H1 (cell line): ENCODE results near the gene PNPLA3. TPM values are rescaled to one million over a fixed set of nuclear protein-coding genes. Genes with fewer than 3 reads are reported as not detected.

Experiments
- CTCF ChIA-PET: fragments of 300-600 bp; sonication (Branson Sonifier 250); formaldehyde crosslinking; loops from one replicate; lab custom pipeline; 2021; ENCODE audit not compliant: partially characterized antibody; lab: Charles Lee
- POLR2A ChIA-PET: fragments of 300-600 bp; sonication (Branson Sonifier 250); formaldehyde crosslinking; loops from one replicate; lab custom pipeline; 2021; ENCODE audit warnings: inconsistent platforms; ENCODE audit not compliant: partially characterized antibody; lab: Charles Lee
- DNase-seq, 2 experiments: peaks; one replicate each; pipeline versions ENCODE4 v3.0.0 to v3.0.0-alpha.2; 2010 to 2022; ENCODE audit warnings: low spot score in 2 of 2, low read depth in 1 of 2, mixed read lengths in 1 of 2
- FAIRE-seq: peaks from 2 replicates; lab custom pipeline; 2011; peaks lifted over from hg19 to GRCh38; lab: Jason Lieb, UNC
- H2AFZ ChIP-seq: 2 replicates; pipeline ENCODE4 v1.8.1; 2012; ENCODE audit warnings: low read length, inconsistent platforms
- H2AK5ac ChIP-seq: 2 replicates; pipeline ENCODE4 v1.6.1; 2013; ENCODE audit warnings: low read depth, low read length
- H2BK120ac ChIP-seq: replicated peaks from 2 replicates; pipeline ENCODE3; 2013; ENCODE audit warnings: low read depth, low read length, inconsistent platforms
- H2BK12ac ChIP-seq: 2 replicates; pipeline ENCODE4 v1.6.1; 2013; ENCODE audit warnings: low read depth, low read length
- H2BK15ac ChIP-seq: 2 replicates; pipeline ENCODE4 v1.6.1; 2013; ENCODE audit warnings: low read length
- H2BK20ac ChIP-seq: 2 replicates; pipeline ENCODE4 v1.6.1; 2013; ENCODE audit warnings: low read length
- H2BK5ac ChIP-seq: 2 replicates; pipeline ENCODE4 v1.6.1; 2013; ENCODE audit warnings: low read depth, low read length
- H3K14ac ChIP-seq: 2 replicates; pipeline ENCODE4 v1.6.1; 2013; ENCODE audit warnings: inconsistent platforms; ENCODE audit not compliant: insufficient read length
- H3K18ac ChIP-seq: 2 replicates; pipeline ENCODE4 v1.6.1; 2013; ENCODE audit warnings: low read length; ENCODE audit errors: extremely low read depth
- H3K23ac ChIP-seq: 2 replicates; pipeline ENCODE4 v1.6.1; 2013; ENCODE audit warnings: inconsistent platforms; ENCODE audit not compliant: insufficient read length
- H3K23me2 ChIP-seq: 2 replicates; pipeline ENCODE4 v1.6.1; 2013; ENCODE audit warnings: low read depth, low read length
- H3K27ac ChIP-seq: 2 replicates; pipeline ENCODE4 v1.6.1; 2011; ENCODE audit warnings: low read depth, low read length, inconsistent platforms
- H3K27me3 ChIP-seq, 4 experiments: replicated peaks in 1 of 4; 1 replicate in 1 of 4; 2 replicates in 3 of 4; pipeline versions ENCODE4 v1.6.1 to v1.8.1; 2011 to 2013; ENCODE audit warnings: low read length in 3 of 4, mild to moderate bottlenecking in 3 of 4, inconsistent platforms in 2 of 4, mixed read lengths in 2 of 4, moderate library complexity in 1 of 4; ENCODE audit not compliant: control insufficient read depth in 3 of 4, insufficient read depth in 3 of 4; ENCODE audit errors: extremely low read depth in 1 of 4
- H3K36me3 ChIP-seq, 4 experiments: 2 replicates each; pipeline versions ENCODE4 v1.6.1 to v1.8.1; 2011 to 2013; ENCODE audit warnings: mild to moderate bottlenecking in 4 of 4, low read length in 3 of 4, moderate library complexity in 2 of 4, control low read depth in 1 of 4, inconsistent platforms in 1 of 4; ENCODE audit not compliant: insufficient read depth in 4 of 4, control insufficient read depth in 2 of 4
- H3K4ac ChIP-seq: replicated peaks from 2 replicates; pipeline ENCODE3; 2013; ENCODE audit warnings: low read length, low read depth, mixed read lengths, inconsistent platforms; ENCODE audit not compliant: insufficient read length
- H3K4me1 ChIP-seq, 4 experiments: replicated peaks in 1 of 4; 1 replicate in 1 of 4; 2 replicates in 3 of 4; pipeline versions ENCODE4 v1.6.1 to v1.8.1; 2011 to 2013; ENCODE audit warnings: low read length in 3 of 4, inconsistent platforms in 2 of 4, mixed read lengths in 1 of 4; ENCODE audit not compliant: insufficient read depth in 4 of 4, control insufficient read depth in 3 of 4
- H3K4me2 ChIP-seq, 2 experiments: 2 replicates each; pipeline versions ENCODE4 v1.6.1 to v1.8.1; 2011 to 2013; ENCODE audit warnings: low read depth in 2 of 2, low read length in 2 of 2, control low read depth in 1 of 2, inconsistent platforms in 1 of 2, mild to moderate bottlenecking in 1 of 2; ENCODE audit not compliant: insufficient read depth in 1 of 2
- H3K4me3 ChIP-seq, 4 experiments: fragments of 200-600, 300-600 bp in 1 of 4; sonication (generic), shearing (Covaris generic), sonication (Bioruptor Twin) in 1 of 4; 2 replicates each; pipeline versions ENCODE4 v1.5.1 to v1.8.1; 2011 to 2016; ENCODE audit warnings: low read length in 4 of 4, low read depth in 3 of 4, control low read depth in 2 of 4, inconsistent platforms in 2 of 4, mild to moderate bottlenecking in 2 of 4, mixed read lengths in 1 of 4, moderate library complexity in 1 of 4; ENCODE audit not compliant: insufficient read depth in 2 of 4; ENCODE audit errors: extremely low read depth in 1 of 4
- H3K56ac ChIP-seq: replicated peaks from 2 replicates; pipeline ENCODE3; 2013; ENCODE audit warnings: low read depth, mild to moderate bottlenecking, mixed read lengths, low read length, inconsistent platforms; ENCODE audit not compliant: insufficient read length
- H3K79me1 ChIP-seq: 2 replicates; pipeline ENCODE4 v1.6.1; 2013; ENCODE audit warnings: low read depth, low read length, control low read depth
- H3K79me2 ChIP-seq, 2 experiments: 2 replicates each; pipeline versions ENCODE4 v1.6.1 to v1.8.1; 2012 to 2013; ENCODE audit warnings: low read length in 2 of 2, mild to moderate bottlenecking in 2 of 2, inconsistent platforms in 1 of 2; ENCODE audit not compliant: insufficient read depth in 2 of 2, control insufficient read depth in 1 of 2
- H3K9ac ChIP-seq, 4 experiments: replicated peaks in 1 of 4; 1 replicate in 1 of 4; 2 replicates in 3 of 4; pipeline versions ENCODE4 v1.6.1 to v1.8.1; 2011 to 2013; ENCODE audit warnings: low read depth in 3 of 4, low read length in 3 of 4, control low read depth in 2 of 4, mild to moderate bottlenecking in 2 of 4, moderate library complexity in 2 of 4, inconsistent platforms in 1 of 4; ENCODE audit errors: extremely low read depth in 1 of 4
- H3K9me3 ChIP-seq, 2 experiments: 2 replicates each; pipeline versions ENCODE4 v1.6.1 to v1.8.1; 2012 to 2013; ENCODE audit warnings: mild to moderate bottlenecking in 2 of 2, moderate library complexity in 2 of 2, control low read depth in 1 of 2, inconsistent platforms in 1 of 2, low read depth in 1 of 2, low read length in 1 of 2, mixed read lengths in 1 of 2; ENCODE audit not compliant: insufficient read depth in 2 of 2
- H4K20me1 ChIP-seq, 2 experiments: replicated peaks in 1 of 2; 2 replicates each; pipeline versions ENCODE3 to v1.8.1; 2011 to 2013; ENCODE audit warnings: inconsistent platforms in 2 of 2, low read length in 2 of 2, mild to moderate bottlenecking in 1 of 2; ENCODE audit not compliant: insufficient read depth in 2 of 2, control insufficient read depth in 1 of 2
- H4K5ac ChIP-seq: 2 replicates; pipeline ENCODE4 v1.6.1; 2013; ENCODE audit warnings: low read length, low read depth, mixed read lengths, inconsistent platforms; ENCODE audit not compliant: insufficient read length
- H4K8ac ChIP-seq: 2 replicates; pipeline ENCODE4 v1.8.0; 2013; ENCODE audit warnings: mild to moderate bottlenecking, moderate library complexity, low read length, inconsistent platforms; ENCODE audit not compliant: insufficient read depth; ENCODE audit errors: extremely low read depth
- H4K91ac ChIP-seq: replicated peaks from 2 replicates; pipeline ENCODE3; 2013; ENCODE audit warnings: low read length, mixed read lengths, inconsistent platforms; ENCODE audit not compliant: insufficient read length
- ASH2L ChIP-seq: fragments of 200-600, 300-600 bp; sonication (generic); IDR thresholded peaks from one replicate; pipeline ENCODE4 v1.7.1; 2017; ENCODE audit warnings: low read length
- CBX8 ChIP-seq: fragments of 300-800, 300-1000 bp; sonication (generic); IDR thresholded peaks from 2 replicates; pipeline ENCODE4 v1.7.1; 2016; ENCODE audit warnings: low read depth, low read length, borderline replicate concordance
- EGR1 ChIP-seq: IDR thresholded peaks from 2 replicates; pipeline ENCODE4 v1.6.1; 2011; ENCODE audit warnings: low read depth, low read length, borderline replicate concordance
- GABPA ChIP-seq: IDR thresholded peaks from 2 replicates; pipeline ENCODE4 v1.6.1; 2011; ENCODE audit warnings: mild to moderate bottlenecking, low read length, moderate library complexity, borderline replicate concordance; ENCODE audit not compliant: insufficient read depth
- JUND ChIP-seq: IDR thresholded peaks from 2 replicates; pipeline ENCODE4 v1.6.1; 2011; ENCODE audit warnings: mild to moderate bottlenecking, improper control_type of control experiment, low read length
- KDM1A ChIP-seq: fragments of 200-600, 300-600 bp; sonication (generic); IDR thresholded peaks from 2 replicates; pipeline ENCODE4 v1.7.1; 2016; ENCODE audit warnings: mild to moderate bottlenecking, low read length, borderline replicate concordance
- KDM5A ChIP-seq: fragments of 200-600 bp; IDR thresholded peaks from 2 replicates; pipeline ENCODE4 v1.7.1; 2012; ENCODE audit warnings: mild to moderate bottlenecking, low read length, inconsistent platforms, mixed read lengths
- NRF1 ChIP-seq: IDR thresholded peaks from 2 replicates; pipeline ENCODE4 v1.6.1; 2011; ENCODE audit warnings: mild to moderate bottlenecking, low read depth, low read length, improper control_type of control experiment
- SRF ChIP-seq: IDR thresholded peaks from 2 replicates; pipeline ENCODE4 v1.6.1; 2011; ENCODE audit warnings: mild to moderate bottlenecking, low read depth, low read length, moderate library complexity
- WGBS, 2 experiments: shearing (Covaris generic) in 1 of 2; methylation state at CpG; one replicate each; pipeline versions ENCODE4 v1.1.6 to v1.1.7; 2013 to 2015; ENCODE audit warnings: low lambda C conversion rate in 2 of 2, mixed read lengths in 2 of 2, inconsistent platforms in 1 of 2, low coverage in 1 of 2, missing lambda C conversion rate in 1 of 2; ENCODE audit not compliant: insufficient replicate concordance in 2 of 2, insufficient coverage in 1 of 2, insufficient read length in 1 of 2; ENCODE audit errors: extremely low coverage in 1 of 2, missing lambda C conversion rate in 1 of 2; 5-methylcytosine and 5-hydroxymethylcytosine counted together
- polyA plus RNA-seq, 7 experiments: library from polyadenylated mRNA; depleted of rRNA in 3 of 7; stranded (reverse) in 5 of 7; unstranded in 2 of 7; fragments of >200 nt in 5 of 7; fragments of 200-250 nt in 2 of 7; gene quantifications; 1 replicate in 5 of 7; 2 replicates in 1 of 7; 4 replicates in 1 of 7; pipeline versions ENCODE4 v1.2.1 to v1.2.3, GENCODE V29; 2011 to 2013; ENCODE audit warnings: missing spikeins in 2 of 7, mixed read lengths in 2 of 7
- total RNA-seq: library from RNA; stranded (reverse); fragmentation: NEBNext Ultra II Directional; extraction: Animal tissue kit (Norgen Biotek cat#: 25700); gene quantifications from 2 replicates; pipeline ENCODE4 v1.2.1, GENCODE V29; 2021
- TF ChIP-seq, protein P1 (sequence below): IDR thresholded peaks from 2 replicates; pipeline ENCODE4 v1.6.1; 2011; ENCODE audit warnings: low read depth, mild to moderate bottlenecking, low read length; ENCODE audit not compliant: insufficient read depth

The PNPLA3 gene
- total and polyA plus RNA-seq, 2 of the 8 experiments (the other 6 are each of a cell fraction or from before 2014, with no cell fraction given) = 17.5 to 23.4 TPM

DNA sequence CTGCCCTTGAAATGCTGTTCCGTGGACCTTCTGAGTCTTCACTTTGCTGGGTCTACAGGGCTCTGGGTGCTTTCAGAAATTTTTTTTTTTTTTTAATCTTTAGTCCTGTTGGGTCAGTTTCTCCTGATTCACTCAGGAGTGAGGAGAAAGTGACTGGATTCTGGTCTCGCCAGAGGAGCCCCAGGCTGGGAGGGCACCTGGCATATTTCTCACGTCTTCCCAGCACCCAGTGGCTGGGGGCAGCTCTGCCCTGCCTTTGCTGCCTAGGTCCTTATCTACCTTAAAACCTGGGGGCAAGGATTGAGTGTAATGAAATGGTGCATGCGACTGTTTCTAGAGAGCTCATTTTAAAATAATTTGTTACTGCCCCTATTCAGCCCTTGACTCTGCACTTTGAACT is 55.0 kb downstream of the PNPLA3 start:
- no peak overlapping the region for H3K18ac ChIP-seq
- no peak overlapping the region for H3K27ac ChIP-seq
- peaks cover 7 to 53% (median 32%) of the 10 kb centered on the region in 4 experiments; a peak in 5 of 8 replicates for H3K36me3 ChIP-seq
- H3K4me1 ChIP-seq = no peaks in the 10 kb centered on the region
- no peak overlapping the region for H3K14ac ChIP-seq
- H2BK120ac ChIP-seq = no peak overlapping the region
- no peak overlapping the region for H3K4ac ChIP-seq
- H2BK5ac ChIP-seq = no peak overlapping the region
- no peak overlapping the region for H2AK5ac ChIP-seq
- H2AFZ ChIP-seq = no peak overlapping the region
- no peak overlapping the region for H3K23ac ChIP-seq
- H4K91ac ChIP-seq = no peak overlapping the region
- no peak overlapping the region for H3K4me3 ChIP-seq
- H3K9me3 ChIP-seq = no peaks in the 10 kb centered on the region
- H3K79me2 ChIP-seq = no peaks in the 10 kb centered on the region
- H4K5ac ChIP-seq = no peak overlapping the region
- no peak overlapping the region for H3K4me2 ChIP-seq
- no peak overlapping the region for H2BK20ac ChIP-seq
- H4K20me1 ChIP-seq = peaks cover 0 to 3% of the 10 kb centered on the region in 2 experiments
- no peak overlapping the region for H3K9ac ChIP-seq
- H3K56ac ChIP-seq = no peak overlapping the region
- DNase-seq (no peak), FAIRE-seq (no peak)
- no peak overlapping the region for H2BK15ac ChIP-seq
- no peak overlapping the region for H2BK12ac ChIP-seq
- ChIA-PET POLR2A (no interaction called here), CTCF (interaction anchor here (1.0 to 2.7 kb wide), 2 partner anchors 15 to 28 kb away, joined by 4 to 12 read pairs; no protein-coding TSS in a partner anchor)
- WGBS, 2 experiments = 91% methylated on average over 4 of the region's 4 CpGs; no CpG with 5 or more reads in 1 of the 2 experiments
- H4K8ac ChIP-seq = no peak overlapping the region
- no peaks in the 10 kb centered on the region for H3K27me3 ChIP-seq
- H3K79me1 ChIP-seq = no peaks in the 10 kb centered on the region
- H3K23me2 ChIP-seq = peaks cover 3% of the 10 kb centered on the region; the same call in 1 of the 2 replicates
- TF ChIP-seq SRF = no peak
- TF ChIP-seq KDM5A = no peak
- no peak for TF ChIP-seq CBX8
- no peak for TF ChIP-seq GABPA
- TF ChIP-seq NRF1 = no peak
- TF ChIP-seq, protein P1, sequence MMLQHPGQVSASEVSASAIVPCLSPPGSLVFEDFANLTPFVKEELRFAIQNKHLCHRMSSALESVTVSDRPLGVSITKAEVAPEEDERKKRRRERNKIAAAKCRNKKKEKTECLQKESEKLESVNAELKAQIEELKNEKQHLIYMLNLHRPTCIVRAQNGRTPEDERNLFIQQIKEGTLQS = no peak
- no peak for TF ChIP-seq EGR1
- TF ChIP-seq ASH2L = no peak
- no peak for TF ChIP-seq KDM1A
- no peak for TF ChIP-seq JUND
